ENCODE results near the gene WDR48. TPM values are rescaled to one million over a fixed set of nuclear protein-coding genes. Genes with fewer than 3 reads are reported as not detected.

The WDR48 gene
- total RNA-seq: 10 to 100 TPM; 35.3 to 66.0 (median 51.9) TPM

GRCh38 chr3:39051649-39052561 lies at the start of gene WDR48, which contains the start of gene SCN11A:
Gene WDR48 (plus strand): TSS chr3:39052016. CDS start chr3:39052026, 10 bp downstream.
Gene SCN11A (minus strand): TSS chr3:39051944. CDS start chr3:38950362, 101,582 bp downstream.
- peak; percentile 95 to 98 (median 98) for ATAC-seq (replicated peaks in 6 of 8)
- H3K4me3 ChIP-seq: peak within 1 kb of the TSS; percentile 91 to 95 (median 93)
- 0 to 18% (median 5%) methylated on average over 1 to 11 of the region's 68 CpGs; no CpG with 5 or more reads in 3 of the 10 experiments for WGBS, 10 experiments
- in situ Hi-C loops (cut with MboI; ENCODE audit: low pct_unique_long_range_greater_than_20kb in 2 of 9, low sequenced_read_pairs in 9 of 9, unreplicated experiment in 9 of 9): no loop called here
- H3K27ac ChIP-seq: peak within 1 kb of the TSS; percentile 97 to 98
- H3K4me1 ChIP-seq (replicated peaks in 1 of 2): peaks cover 12 to 15% of the 10 kb centered on the region in 2 donors

- Histone ChIP-seq H3K4me1 (replicated peaks in 1 of 2) (no peaks in the 10 kb centered on the region), H3K4me3 (no peak overlapping the region), H3K27ac (no peak overlapping the region)
- 0 to 49% (median 24%) methylated on average over 1 to 2 of the region's 2 CpGs; no CpG with 5 or more reads in 4 of the 10 experiments for WGBS, 10 experiments
- in situ Hi-C loops (cut with MboI; ENCODE audit: low pct_unique_long_range_greater_than_20kb in 2 of 9, low sequenced_read_pairs in 9 of 9, unreplicated experiment in 9 of 9): loop anchor here in 3 of 9 experiments (25.0 kb wide), 2 partner anchors 468 to 493 kb away; no protein-coding TSS in a partner anchor
- ATAC-seq (replicated peaks in 6 of 8): no peak
These were observed 46.5 kb upstream of the WDR48 start for GRCh38 chr3:39005295-39005694.

GRCh38 chr3:39011191-39011736 lies 40.6 kb upstream of the WDR48 start:
- in situ Hi-C loops (cut with MboI; ENCODE audit: low pct_unique_long_range_greater_than_20kb in 2 of 9, low sequenced_read_pairs in 9 of 9, unreplicated experiment in 9 of 9): loop anchor here in 3 of 9 experiments (25.0 kb wide), 2 partner anchors 474 to 499 kb away; no protein-coding TSS in a partner anchor
- Histone ChIP-seq H3K27ac (no peak overlapping the region), H3K4me3 (no peak overlapping the region), H3K4me1 (replicated peaks in 1 of 2) (no peaks in the 10 kb centered on the region)
- 17 to 90% (median 57%) methylated on average over 1 to 2 of the region's 2 CpGs; no CpG with 5 or more reads in 4 of the 10 experiments for WGBS, 10 experiments
- no peak for ATAC-seq (replicated peaks in 6 of 8)

GRCh38 chr3:39013289-39013688 lies 38.5 kb upstream of the WDR48 start:
- ATAC-seq (replicated peaks in 6 of 8): peak in 3 of 8 experiments; percentile 68 to 99 (median 97)
- WGBS, 10 experiments: 13 to 75% (median 51%) methylated on average over 1 to 2 of the region's 2 CpGs; no CpG with 5 or more reads in 6 of the 10 experiments
- Histone ChIP-seq H3K4me1 (replicated peaks in 1 of 2) (no peaks in the 10 kb centered on the region), H3K4me3 (no peak overlapping the region), H3K27ac (no peak overlapping the region)
- in situ Hi-C loops (cut with MboI; ENCODE audit: low pct_unique_long_range_greater_than_20kb in 2 of 9, low sequenced_read_pairs in 9 of 9, unreplicated experiment in 9 of 9): loop anchor here in 3 of 9 experiments (25.0 kb wide), 2 partner anchors 476 to 501 kb away; no protein-coding TSS in a partner anchor

GRCh38 chr3:39013921-39014509 lies 37.8 kb upstream of the WDR48 start:
- in situ Hi-C loops (cut with MboI; ENCODE audit: low pct_unique_long_range_greater_than_20kb in 2 of 9, low sequenced_read_pairs in 9 of 9, unreplicated experiment in 9 of 9): loop anchor here in 3 of 9 experiments (25.0 kb wide), 2 partner anchors 477 to 502 kb away; no protein-coding TSS in a partner anchor
- no peak for ATAC-seq (replicated peaks in 6 of 8)
- Histone ChIP-seq H3K4me3 (no peak overlapping the region), H3K4me1 (replicated peaks in 1 of 2) (no peaks in the 10 kb centered on the region), H3K27ac (no peak overlapping the region)
- 9 to 86% (median 70%) methylated on average over 1 to 3 of the region's 4 CpGs; no CpG with 5 or more reads in 1 of the 10 experiments for WGBS, 10 experiments

DNA sequence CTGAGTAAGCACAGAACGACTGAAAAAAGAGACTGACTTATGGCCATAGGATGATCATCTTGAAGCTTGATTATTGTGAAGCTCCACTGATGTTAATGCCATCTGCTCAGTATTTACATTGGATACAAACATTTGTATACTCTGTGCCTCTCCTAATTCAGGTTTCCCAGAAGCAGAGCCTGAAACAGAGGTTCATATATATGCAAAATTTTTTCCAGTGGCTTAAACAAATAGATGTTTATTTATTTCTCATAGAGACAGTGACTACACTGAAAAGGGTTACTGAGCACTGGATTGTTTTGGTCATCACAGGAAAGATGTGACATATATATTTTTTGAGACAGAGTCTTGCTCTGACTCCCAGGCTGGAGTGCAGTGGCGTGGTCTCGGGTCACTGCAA lies 36.4 kb upstream of the WDR48 start:
- in situ Hi-C loops (cut with MboI; ENCODE audit: low pct_unique_long_range_greater_than_20kb in 2 of 9, low sequenced_read_pairs in 9 of 9, unreplicated experiment in 9 of 9): loop anchor here in 3 of 9 experiments (25.0 kb wide), 2 partner anchors 478 to 503 kb away; no protein-coding TSS in a partner anchor

DNA sequence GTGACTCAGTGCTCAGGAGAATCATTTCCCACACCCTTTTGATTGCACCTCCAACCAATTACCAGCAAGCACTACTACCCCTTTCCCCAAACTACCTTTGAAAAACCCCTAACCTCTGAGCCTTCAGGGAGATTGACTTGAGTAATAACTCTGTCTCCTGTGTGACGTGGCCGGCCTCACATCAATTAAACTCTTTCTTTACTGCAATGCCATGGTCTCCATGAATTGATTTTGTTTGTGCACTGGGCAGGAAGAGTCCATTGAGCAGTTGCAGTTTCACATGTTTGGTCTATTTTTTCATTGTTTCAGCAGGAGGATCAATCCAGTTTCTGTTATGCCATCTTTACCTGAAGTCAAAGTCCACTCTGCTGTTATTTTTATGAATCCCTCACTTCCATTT lies 32.5 kb upstream of the WDR48 start:
- WGBS, 10 experiments: 56 to 100% (median 75%) methylated on average over 2 of the region's 2 CpGs; no CpG with 5 or more reads in 4 of the 10 experiments
- in situ Hi-C loops (cut with MboI; ENCODE audit: low pct_unique_long_range_greater_than_20kb in 2 of 9, low sequenced_read_pairs in 9 of 9, unreplicated experiment in 9 of 9): loop anchor here in 3 of 9 experiments (25.0 kb wide), 2 partner anchors 482 to 507 kb away; no protein-coding TSS in a partner anchor
- no peak for ATAC-seq (replicated peaks in 6 of 8)
- no peaks in the 10 kb centered on the region for H3K4me1 ChIP-seq (replicated peaks in 1 of 2)
- no peak overlapping the region for H3K27ac ChIP-seq
- H3K4me3 ChIP-seq: no peak overlapping the region

More for the DNA sequence above, 36.4 kb upstream of the WDR48 start:
- Histone ChIP-seq H3K4me1 (replicated peaks in 1 of 2) (no peaks in the 10 kb centered on the region), H3K4me3 (no peak overlapping the region), H3K27ac (no peak overlapping the region)
- 20 to 88% (median 75%) methylated on average over 1 to 3 of the region's 3 CpGs; no CpG with 5 or more reads in 1 of the 10 experiments for WGBS, 10 experiments
- peak in 1 of 8 experiments; percentile 81 for ATAC-seq (replicated peaks in 6 of 8)

- Histone ChIP-seq H3K4me1 (replicated peaks in 1 of 2) (no peaks in the 10 kb centered on the region), H3K27ac (no peak overlapping the region), H3K4me3 (no peak overlapping the region)
- WGBS, 10 experiments: 71 to 100% (median 100%) methylated on average over 1 of the region's 1 CpG; no CpG with 5 or more reads in 2 of the 10 experiments
- ATAC-seq (replicated peaks in 6 of 8): no peak
- in situ Hi-C loops (cut with MboI; ENCODE audit: low pct_unique_long_range_greater_than_20kb in 2 of 9, low sequenced_read_pairs in 9 of 9, unreplicated experiment in 9 of 9): loop anchor here in 3 of 9 experiments (25.0 kb wide), 2 partner anchors 484 to 509 kb away; no protein-coding TSS in a partner anchor
These were observed 30.8 kb upstream of the WDR48 start for GRCh38 chr3:39021029-39021428.

DNA sequence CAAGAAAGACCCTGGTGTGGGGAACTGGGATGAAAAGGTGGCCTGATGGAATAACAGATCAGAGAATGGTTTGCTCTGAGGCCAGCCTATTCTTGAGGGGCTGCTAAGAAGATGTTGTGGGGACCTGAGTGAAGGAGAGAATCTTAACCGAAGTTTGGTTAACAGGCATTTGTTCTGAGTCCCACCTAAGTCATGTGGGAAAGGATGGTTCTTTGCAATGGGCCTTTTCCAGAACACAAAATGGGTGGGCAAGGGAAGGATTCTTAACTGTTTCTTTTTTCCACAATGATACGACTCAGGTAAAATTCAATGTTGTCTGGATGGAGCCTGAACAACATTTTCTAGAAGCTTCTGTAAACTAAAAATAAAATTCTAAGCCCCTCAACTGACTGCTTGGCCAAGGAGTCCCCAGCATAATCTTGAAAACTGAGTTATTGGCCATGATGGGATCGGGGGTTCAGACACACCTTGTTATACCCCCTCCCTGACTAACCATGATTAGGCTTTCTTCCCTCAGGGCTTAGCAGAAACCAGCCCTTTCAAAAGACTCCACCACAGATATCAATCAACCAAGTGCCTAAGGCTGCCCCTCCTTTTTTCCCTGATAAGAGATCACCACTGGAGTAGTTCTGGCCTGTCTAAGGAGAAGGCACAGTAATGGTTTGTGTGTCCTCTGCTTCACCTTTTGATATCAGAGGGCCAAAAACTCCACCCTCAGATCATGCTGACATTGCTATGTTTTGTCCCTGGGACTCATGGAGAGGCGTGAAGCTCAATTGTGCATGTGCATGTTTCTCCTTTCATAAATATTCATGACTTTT lies 30.1 kb upstream of the WDR48 start:
- 7 to 93% (median 71%) methylated on average over 2 to 3 of the region's 4 CpGs; no CpG with 5 or more reads in 1 of the 10 experiments for WGBS, 10 experiments
- in situ Hi-C loops (cut with MboI; ENCODE audit: low pct_unique_long_range_greater_than_20kb in 2 of 9, low sequenced_read_pairs in 9 of 9, unreplicated experiment in 9 of 9): loop anchor here in 3 of 9 experiments (25.0 kb wide), 2 partner anchors 484 to 509 kb away; no protein-coding TSS in a partner anchor
- Histone ChIP-seq H3K4me3 (no peak overlapping the region), H3K27ac (no peak overlapping the region), H3K4me1 (replicated peaks in 1 of 2) (no peaks in the 10 kb centered on the region)
- peak in 5 of 8 experiments; percentile 24 to 83 (median 80) for ATAC-seq (replicated peaks in 6 of 8)

- H3K4me3 ChIP-seq: no peak overlapping the region
- no peak overlapping the region for H3K27ac ChIP-seq
- in situ Hi-C loops (cut with MboI; ENCODE audit: low pct_unique_long_range_greater_than_20kb in 2 of 9, low sequenced_read_pairs in 9 of 9, unreplicated experiment in 9 of 9): loop anchor here in 3 of 9 experiments (25.0 kb wide), 2 partner anchors 485 to 510 kb away; no protein-coding TSS in a partner anchor
- H3K4me1 ChIP-seq (replicated peaks in 1 of 2): no peaks in the 10 kb centered on the region
- peak in 2 of 8 experiments; percentile 18 to 68 for ATAC-seq (replicated peaks in 6 of 8)
These were observed 29.6 kb upstream of the WDR48 start for GRCh38 chr3:39022286-39022630.

DNA sequence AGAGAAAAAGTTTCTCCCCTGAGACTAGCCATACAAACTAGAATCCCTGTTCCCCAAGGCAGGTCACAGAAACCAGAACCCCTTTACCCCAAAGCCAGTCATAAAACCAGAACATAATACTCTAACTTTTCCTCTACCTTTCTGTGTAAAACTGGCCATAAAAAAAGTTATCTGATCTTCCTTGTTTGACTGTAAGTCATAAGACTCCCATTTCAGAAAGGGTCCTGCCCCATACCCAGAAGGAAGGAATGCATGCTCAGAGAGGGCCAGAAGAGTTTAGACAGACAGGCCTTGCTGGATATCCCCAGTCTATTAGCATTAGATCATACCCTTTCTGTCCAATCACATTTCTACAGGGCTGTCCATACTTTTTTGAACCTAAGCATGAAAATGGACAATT lies 27.3 kb upstream of the WDR48 start:
- H3K4me3 ChIP-seq: no peak overlapping the region
- ATAC-seq (replicated peaks in 6 of 8): peak in 1 of 8 experiments; percentile 2
- no peak overlapping the region for H3K27ac ChIP-seq
- in situ Hi-C loops (cut with MboI; ENCODE audit: low pct_unique_long_range_greater_than_20kb in 2 of 9, low sequenced_read_pairs in 9 of 9, unreplicated experiment in 9 of 9): loop anchor here in 3 of 9 experiments (25.0 kb wide), 2 partner anchors 487 to 512 kb away; no protein-coding TSS in a partner anchor
- peaks cover 0 to 2% of the 10 kb centered on the region in 2 donors for H3K4me1 ChIP-seq (replicated peaks in 1 of 2)
